Adipose tissue (tissue), 3 donors: ENCODE measurements around the gene DMBT1. TPM values are rescaled to one million over a fixed set of nuclear protein-coding genes. Genes with fewer than 3 reads are reported as not detected.

ENCODE experiments used
- H3K27ac ChIP-seq: one replicate; pipeline ENCODE4 v1.5.1; 2013; ENCODE audit warnings: low read depth, low read length
- WGBS, 3 donors: extraction: QIAGEN DNeasy Blood & Tissue Kit; methylation state at CpG; one replicate each; pipeline ENCODE4 v1.1.7; 2013; 5-methylcytosine and 5-hydroxymethylcytosine counted together
- polyA plus RNA-seq, 3 donors: library from polyadenylated mRNA; stranded (reverse); fragments of 200-250 nt; gene quantifications; one replicate each; pipeline ENCODE4 v1.2.3, GENCODE V29; 2013
- donor health status: healthy with polysubstance abuse.
- donor health status: Bipolar disorder and iron deficiency.
- donor health status: healthy.

The DMBT1 gene
- polyA plus RNA-seq, 3 donors = 0.03 to 0.63 (median 0.11) TPM

- 57 to 75% (median 66%) methylated on average over 6 of the region's 6 CpGs for WGBS, 3 donors
- no peak overlapping the region for H3K27ac ChIP-seq
Measured at GRCh38 chr10:122688293-122688989, 127.9 kb downstream of the DMBT1 start.

GRCh38 chr10:122689146-122689820 is 128.7 kb downstream of the DMBT1 start:
- 22 to 73% (median 70%) methylated on average over 6 of the region's 6 CpGs for WGBS, 3 donors
- no peak overlapping the region for H3K27ac ChIP-seq

- H3K27ac ChIP-seq = no peak overlapping the region
- 63 to 91% (median 79%) methylated on average over 5 of the region's 5 CpGs for WGBS, 3 donors
Measured at GRCh38 chr10:122692744-122693143, 132.2 kb downstream of the DMBT1 start.

Other genes with a start within 250 kb of the DMBT1 start
- 10 to 100 TPM; 12.1 to 15.0 (median 13.8) TPM for gene PLEKHA1, start 186.0 kb upstream of the DMBT1 start, polyA plus RNA-seq
- gene ARMS2, start 106.1 kb upstream of the DMBT1 start, polyA plus RNA-seq = not detected
- gene HTRA1, start 99.2 kb upstream of the DMBT1 start, polyA plus RNA-seq = 100 to 1,000 TPM in 1 of 3 donors, 10 to 100 TPM in 2; 21.4 to 244 (median 76.1) TPM
- under 1 TPM in 1 of 3 donors, not detected in 2; 0.53 TPM for gene C10orf120, start 139.1 kb downstream of the DMBT1 start, polyA plus RNA-seq